HEK293T (cell line): ENCODE data around the gene FIGNL2.

Source experiments
- CTCF ChIA-PET: fragments of 350-600 bp; formaldehyde crosslinking; extraction: SDS; loops from one replicate; lab custom pipeline; 2021; ENCODE audit warnings: antibody characterized with exemption, inconsistent platforms; lab: Yijun Ruan, JAX
- POLR2A ChIA-PET: fragments of 350-600 bp; formaldehyde crosslinking; extraction: SDS; loops from one replicate; lab custom pipeline; 2020; ENCODE audit warnings: antibody characterized with exemption, inconsistent platforms; lab: Yijun Ruan, JAX
- DNase-seq: peaks from one replicate; pipeline ENCODE4 v3.0.0; 2012; ENCODE audit warnings: mixed read lengths; ENCODE audit errors: extremely low spot score
- ARNT ChIP-seq: fragments of 450-650 bp; IDR thresholded peaks from 2 replicates; pipeline ENCODE4 v1.6.1; 2017; ENCODE audit warnings: mild to moderate bottlenecking
- BHLHE40 ChIP-seq: fragments of 450-650 bp; IDR thresholded peaks from 2 replicates; pipeline ENCODE4 v1.6.1; 2016; ENCODE audit warnings: mild to moderate bottlenecking, moderate library complexity, borderline replicate concordance
- CTBP1 ChIP-seq: fragments of 450-650 bp; IDR thresholded peaks from 2 replicates; pipeline ENCODE4 v1.6.1; 2016; ENCODE audit warnings: borderline replicate concordance
- ELF4 ChIP-seq: fragments of 450-650 bp; IDR thresholded peaks from 2 replicates; pipeline ENCODE4 v1.6.1; 2017; ENCODE audit warnings: antibody characterized with exemption
- FOXA1 ChIP-seq: fragments of 450-650 bp; IDR thresholded peaks from 2 replicates; pipeline ENCODE4 v1.6.1; 2016; ENCODE audit warnings: mild to moderate bottlenecking
- FOXK2 ChIP-seq: fragments of 450-650 bp; IDR thresholded peaks from 2 replicates; pipeline ENCODE4 v1.6.1; 2016; ENCODE audit warnings: mild to moderate bottlenecking
- FOXM1 ChIP-seq: fragments of 450-650 bp; IDR thresholded peaks from 2 replicates; pipeline ENCODE4 v1.6.1; 2017; ENCODE audit warnings: mild to moderate bottlenecking, borderline replicate concordance
- HDGF ChIP-seq: fragments of 450-650 bp; IDR thresholded peaks from 2 replicates; pipeline ENCODE4 v1.6.1; 2017; ENCODE audit warnings: antibody characterized with exemption, borderline replicate concordance
- L3MBTL2 ChIP-seq: fragments of 450-650 bp; conservative IDR thresholded peaks from 2 replicates; pipeline ENCODE4 v1.6.1; 2016; ENCODE audit warnings: mild to moderate bottlenecking
- LEF1 ChIP-seq: fragments of 450-650 bp; IDR thresholded peaks from 2 replicates; pipeline ENCODE4 v1.6.1; 2017; ENCODE audit warnings: mild to moderate bottlenecking, borderline replicate concordance
- NFRKB ChIP-seq: fragments of 450-650 bp; IDR thresholded peaks from 2 replicates; pipeline ENCODE4 v1.6.1; 2016; ENCODE audit warnings: mild to moderate bottlenecking, moderate library complexity
- SP1 ChIP-seq: fragments of 450-650 bp; IDR thresholded peaks from 2 replicates; pipeline ENCODE4 v1.6.1; 2017
- SUZ12 ChIP-seq: fragments of 450-650 bp; IDR thresholded peaks from 2 replicates; pipeline ENCODE4 v1.6.1; 2016; ENCODE audit warnings: mild to moderate bottlenecking
- TARDBP ChIP-seq: fragments of 450-650 bp; IDR thresholded peaks from 2 replicates; pipeline ENCODE4 v1.6.1; 2016
- ZNF384 ChIP-seq: fragments of 450-650 bp; IDR thresholded peaks from 2 replicates; pipeline ENCODE4 v1.6.1; 2016
- TF ChIP-seq, protein P1 (sequence below): fragments of 450-650 bp; IDR thresholded peaks from 2 replicates; pipeline ENCODE4 v1.6.1; 2016

Gene FIGNL2

DNA sequence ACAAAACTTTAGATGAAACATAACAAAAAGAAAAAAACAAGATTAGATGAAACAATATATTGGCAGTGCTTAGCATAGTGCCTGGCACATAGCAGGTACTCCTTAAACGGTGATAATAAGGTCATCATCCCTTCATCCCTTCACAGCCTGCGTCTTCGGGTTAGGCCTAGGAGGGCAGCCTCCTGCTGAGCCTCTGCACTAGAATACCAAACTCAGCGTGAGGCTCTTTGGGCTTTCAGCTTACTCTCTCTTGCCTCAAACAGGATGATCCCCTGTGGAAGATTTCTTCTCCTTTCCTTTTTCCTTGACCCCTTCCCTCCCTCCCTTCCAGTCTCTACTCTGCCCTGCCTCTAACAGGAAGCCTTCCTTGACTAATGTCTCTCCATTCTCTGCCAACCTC lies 14.4 kb upstream of the FIGNL2 start:
- no peak for DNase-seq
- TF ChIP-seq SP1, result no peak
- no peak for TF ChIP-seq HDGF
- CTCF ChIA-PET, result interaction anchor here (0.5 to 1.4 kb wide), 3 partner anchors 12 to 329 kb away, joined by 3 to 4 read pairs (median 3); no protein-coding TSS in a partner anchor
- POLR2A ChIA-PET, result interaction anchor here (1.0 kb wide), 1 partner anchor 39 kb away, joined by 4 read pairs; no protein-coding TSS in a partner anchor

DNA sequence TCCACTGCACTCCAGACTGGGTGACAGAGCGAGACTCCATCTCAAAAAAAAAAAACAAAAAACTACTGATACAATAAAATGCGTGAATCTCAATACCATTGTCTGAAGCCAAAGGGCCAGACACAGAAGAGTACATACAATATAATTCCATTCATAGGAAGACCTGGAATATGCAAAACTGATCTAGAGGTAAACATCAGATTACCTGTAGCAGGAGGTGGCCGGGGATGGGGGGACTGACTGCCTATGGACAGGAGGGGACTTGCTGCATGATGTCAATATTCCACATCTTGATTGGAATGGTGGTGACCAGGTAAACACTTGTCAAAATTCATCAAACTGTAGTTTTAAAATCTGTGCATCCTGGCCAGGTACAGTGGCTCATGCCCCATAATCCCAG lies 12.5 kb upstream of the FIGNL2 start:
- ChIA-PET CTCF (no interaction called here), POLR2A (no interaction called here)
- TF ChIP-seq NFRKB (no peak), TARDBP (no peak)
- DNase-seq, result no peak

GRCh38 chr12:51855586-51856428 lies 7.3 kb upstream of the FIGNL2 start:
- CTCF ChIA-PET, result interaction anchor here (1.5 kb wide), 1 partner anchor 32 kb away, joined by 3 read pairs; no protein-coding TSS in a partner anchor
- POLR2A ChIA-PET, result no interaction called here
- DNase-seq, result no peak
- TF ChIP-seq SP1 (no peak), L3MBTL2 (no peak), LEF1 (no peak), SUZ12 (no peak), NFRKB (no peak), ZNF384 (no peak), CTBP1 (no peak), BHLHE40 (no peak), FOXM1 (no peak), ELF4 (no peak), FOXA1 (no peak)
- TF ChIP-seq, protein P1, sequence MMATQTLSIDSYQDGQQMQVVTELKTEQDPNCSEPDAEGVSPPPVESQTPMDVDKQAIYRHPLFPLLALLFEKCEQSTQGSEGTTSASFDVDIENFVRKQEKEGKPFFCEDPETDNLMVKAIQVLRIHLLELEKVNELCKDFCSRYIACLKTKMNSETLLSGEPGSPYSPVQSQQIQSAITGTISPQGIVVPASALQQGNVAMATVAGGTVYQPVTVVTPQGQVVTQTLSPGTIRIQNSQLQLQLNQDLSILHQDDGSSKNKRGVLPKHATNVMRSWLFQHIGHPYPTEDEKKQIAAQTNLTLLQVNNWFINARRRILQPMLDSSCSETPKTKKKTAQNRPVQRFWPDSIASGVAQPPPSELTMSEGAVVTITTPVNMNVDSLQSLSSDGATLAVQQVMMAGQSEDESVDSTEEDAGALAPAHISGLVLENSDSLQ, result no peak

DNA sequence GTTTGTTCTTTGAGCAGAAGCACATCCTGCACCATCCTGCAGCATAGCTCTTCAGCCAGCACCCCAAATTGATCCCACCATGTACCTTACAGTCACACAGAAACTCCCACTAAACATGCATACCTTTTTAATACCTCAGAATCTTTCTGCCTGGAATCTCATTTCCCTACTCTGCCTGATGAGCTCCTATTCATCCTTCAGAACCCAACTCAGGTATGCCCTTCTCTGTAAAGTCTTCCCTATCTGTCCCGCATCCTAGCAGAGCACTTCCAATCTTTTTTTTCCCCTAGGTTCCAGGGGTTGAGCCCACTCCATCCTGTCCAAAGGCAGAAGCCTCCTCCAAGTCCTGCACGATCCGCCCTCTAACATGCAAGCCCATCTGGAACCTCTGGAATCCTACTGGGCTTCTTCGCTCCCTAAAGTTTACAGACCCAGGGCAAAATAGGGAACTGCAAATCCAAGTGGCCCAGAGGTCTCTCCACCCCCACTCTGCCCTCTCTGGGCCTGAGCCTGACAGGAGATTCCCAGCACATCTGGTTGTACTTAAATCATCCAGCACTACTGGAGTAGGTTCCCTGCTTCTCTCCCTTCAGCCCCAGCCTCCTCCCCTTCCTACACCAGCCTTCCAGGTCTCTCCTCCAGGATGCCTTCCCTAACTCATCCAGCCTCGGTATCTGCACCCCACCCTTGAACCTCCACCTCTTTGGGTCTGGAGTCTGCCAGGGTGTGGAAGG lies 4.1 kb upstream of the FIGNL2 start:
- no peak for DNase-seq
- ChIA-PET POLR2A (no interaction called here), CTCF (interaction anchor here (1.1 kb wide), 1 partner anchor 319 kb away, joined by 3 read pairs; no protein-coding TSS in a partner anchor)
- TF ChIP-seq TARDBP, result no peak
- no peak for TF ChIP-seq ARNT
- no peak for TF ChIP-seq CTBP1
- no peak for TF ChIP-seq ZNF384
- no peak for TF ChIP-seq NFRKB

GRCh38 chr12:51851413-51852124 lies 3.1 kb upstream of the FIGNL2 start:
- POLR2A ChIA-PET, result no interaction called here
- CTCF ChIA-PET, result interaction anchor here (1.1 kb wide), 1 partner anchor 318 kb away, joined by 3 read pairs; no protein-coding TSS in a partner anchor
- TF ChIP-seq, protein P1, result no peak
- TF ChIP-seq LEF1 (no peak), CTBP1 (no peak), ZNF384 (no peak), ELF4 (no peak), SUZ12 (no peak), ARNT (no peak), SP1 (no peak)
- DNase-seq, result no peak

DNA sequence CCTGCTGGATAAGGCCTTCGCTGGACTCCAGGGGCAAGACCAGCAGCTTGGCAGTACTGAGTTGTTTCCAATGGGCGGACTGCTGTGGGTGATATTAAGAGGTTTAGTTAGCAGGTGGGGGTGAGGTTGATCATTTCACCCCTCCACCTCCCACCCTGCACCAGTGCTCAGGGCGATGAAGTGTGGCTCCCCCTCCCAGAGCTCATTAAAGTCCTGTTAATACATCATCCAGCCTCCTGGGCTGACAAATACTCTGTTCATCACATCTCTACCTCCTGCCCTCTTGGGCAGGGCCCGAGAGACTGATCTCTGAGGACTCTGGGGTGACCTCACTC lies 2.4 kb upstream of the FIGNL2 start:
- CTCF ChIA-PET, result interaction anchor here (1.0 kb wide), 1 partner anchor 12 kb away, joined by 3 read pairs; no protein-coding TSS in a partner anchor
- DNase-seq, result no peak
- POLR2A ChIA-PET, result no interaction called here
- TF ChIP-seq HDGF (no peak), LEF1 (no peak), FOXA1 (no peak), ARNT (no peak), L3MBTL2 (no peak), NFRKB (no peak), FOXK2 (no peak), ELF4 (no peak), FOXM1 (no peak), CTBP1 (no peak), TARDBP (no peak), ZNF384 (no peak)
- TF ChIP-seq, protein P1, result no peak
